ENCODE data around the gene FGD2. TPM values are rescaled to one million over a fixed set of nuclear protein-coding genes. Genes with fewer than 3 reads are reported as not detected.

FGD2 gene
- total RNA-seq, 2 experiments from 2014 or later: 0.25 to 0.48 TPM

DNA sequence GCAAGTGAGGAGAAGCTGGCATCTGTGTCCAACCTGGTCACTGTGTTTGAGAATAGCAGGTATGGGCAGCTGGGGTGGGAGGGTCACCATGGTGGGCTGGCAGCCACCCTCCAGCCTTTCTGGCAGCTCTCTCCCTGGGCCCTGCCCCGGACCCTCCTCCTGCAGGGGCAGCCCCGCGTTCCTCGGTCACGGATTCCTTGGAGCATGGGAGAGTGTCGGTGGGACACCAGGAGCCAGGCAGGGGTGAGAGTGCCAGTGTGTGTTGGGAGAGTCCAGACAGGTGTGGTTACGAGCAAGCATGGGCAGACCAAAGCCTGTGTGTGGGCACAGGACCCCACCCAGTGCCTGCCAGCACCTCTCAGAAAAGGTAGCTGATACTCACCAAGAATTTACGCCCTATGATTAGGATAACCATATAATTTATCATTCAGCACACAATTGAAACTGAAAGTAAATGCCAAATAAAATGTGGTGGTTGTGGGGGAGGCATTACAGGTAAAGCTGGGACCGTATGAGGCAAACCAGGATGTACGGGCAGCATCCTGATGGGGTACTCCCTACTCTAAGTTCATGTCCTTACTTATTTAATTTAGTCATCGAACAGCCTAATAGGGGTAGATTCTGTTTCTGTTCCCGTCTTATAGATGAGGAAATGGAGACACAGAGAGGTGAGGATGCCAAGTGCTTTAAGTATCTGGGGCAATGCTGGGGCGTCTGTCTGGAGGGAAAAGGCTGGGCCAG, 542 bp downstream of the FGD2 start:
- peak overlapping the region; percentile 54 for H3K27ac Mint-ChIP-seq
- H3K4me1 Mint-ChIP-seq (ENCODE audit: low read depth): peaks cover 10% of the 10 kb centered on the region
- H3K4me3 Mint-ChIP-seq: no peak overlapping the region
- H3K27me3 Mint-ChIP-seq (ENCODE audit: low read depth): no peaks in the 10 kb centered on the region
- CTCF ChIA-PET: interaction anchor here (1.1 to 3.2 kb wide), 4 partner anchors 13 to 240 kb away, joined by 3 to 35 read pairs (median 6); no protein-coding TSS in a partner anchor
- intact Hi-C loops (cut with micrococcal nuclease): no loop called here
- DNase-seq: no peak
- no peaks in the 10 kb centered on the region for H3K9me3 Mint-ChIP-seq
- H3K36me3 Mint-ChIP-seq (ENCODE audit: low read depth): no peaks in the 10 kb centered on the region

GRCh38 chr6:37006793-37007339, 1.4 kb downstream of the FGD2 start:
- Mint-ChIP-seq H3K27me3 (ENCODE audit: low read depth) (no peaks in the 10 kb centered on the region), H3K9me3 (no peaks in the 10 kb centered on the region), H3K36me3 (ENCODE audit: low read depth) (no peaks in the 10 kb centered on the region), H3K4me1 (ENCODE audit: low read depth) (peaks cover 10% of the 10 kb centered on the region), H3K4me3 (no peak overlapping the region), H3K27ac (peak overlapping the region; percentile 54)
- intact Hi-C loops (cut with micrococcal nuclease): no loop called here
- CTCF ChIA-PET: interaction anchor here (0.9 to 3.2 kb wide), 6 partner anchors 12 to 241 kb away, joined by 3 to 35 read pairs (median 4); no protein-coding TSS in a partner anchor
- no peak for DNase-seq

DNA sequence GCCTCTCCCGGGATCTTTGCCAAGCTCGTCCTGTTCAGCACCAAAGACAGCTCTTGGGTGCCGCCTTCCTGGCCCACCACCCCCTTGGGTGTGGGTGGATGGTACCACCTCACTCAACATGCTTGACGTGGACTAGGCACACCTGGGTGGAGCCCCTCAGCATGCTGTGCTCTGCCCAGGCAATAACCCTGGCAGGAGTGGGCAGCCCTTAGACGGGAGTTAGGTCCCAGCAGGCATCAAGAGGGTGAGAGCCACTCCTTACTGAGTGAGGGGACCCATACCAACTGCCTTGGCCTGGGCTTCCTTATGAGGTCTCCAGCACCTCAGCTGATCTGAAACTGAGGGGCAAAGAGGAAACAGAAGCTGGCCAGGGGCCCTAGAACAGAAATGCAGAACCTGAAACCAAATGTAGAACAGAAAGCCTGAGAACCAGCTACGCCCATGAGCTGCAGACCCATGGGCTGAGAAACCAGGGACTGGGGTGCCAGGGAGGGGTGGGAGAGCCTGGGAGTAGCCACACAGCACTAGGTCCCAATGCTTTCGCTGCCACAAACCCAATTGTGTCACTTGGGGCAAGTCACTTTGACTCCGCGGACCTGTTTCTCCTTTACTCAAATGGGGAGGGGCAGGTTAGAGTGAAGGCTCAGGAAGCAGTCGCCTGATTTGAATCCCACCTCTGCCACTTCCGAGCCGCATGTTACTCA, 2.0 kb downstream of the FGD2 start:
- Mint-ChIP-seq H3K36me3 (ENCODE audit: low read depth) (no peaks in the 10 kb centered on the region), H3K27ac (no peak overlapping the region), H3K9me3 (no peaks in the 10 kb centered on the region), H3K4me1 (ENCODE audit: low read depth) (peaks cover 10% of the 10 kb centered on the region), H3K27me3 (ENCODE audit: low read depth) (no peaks in the 10 kb centered on the region), H3K4me3 (no peak overlapping the region)
- intact Hi-C loops (cut with micrococcal nuclease): no loop called here
- no peak for DNase-seq
- CTCF ChIA-PET: interaction anchor here (0.9 to 3.2 kb wide), 5 partner anchors 11 to 241 kb away, joined by 3 to 35 read pairs (median 6); no protein-coding TSS in a partner anchor

- intact Hi-C loops (cut with micrococcal nuclease): no loop called here
- Mint-ChIP-seq H3K36me3 (ENCODE audit: low read depth) (no peaks in the 10 kb centered on the region), H3K9me3 (no peaks in the 10 kb centered on the region), H3K4me3 (no peak overlapping the region), H3K27me3 (ENCODE audit: low read depth) (no peaks in the 10 kb centered on the region), H3K4me1 (ENCODE audit: low read depth) (peaks cover 10% of the 10 kb centered on the region), H3K27ac (no peak overlapping the region)
- CTCF ChIA-PET: no interaction called here
- DNase-seq: no peak
Observed at GRCh38 chr6:37008484-37009465, 3.3 kb downstream of the FGD2 start.

DNA sequence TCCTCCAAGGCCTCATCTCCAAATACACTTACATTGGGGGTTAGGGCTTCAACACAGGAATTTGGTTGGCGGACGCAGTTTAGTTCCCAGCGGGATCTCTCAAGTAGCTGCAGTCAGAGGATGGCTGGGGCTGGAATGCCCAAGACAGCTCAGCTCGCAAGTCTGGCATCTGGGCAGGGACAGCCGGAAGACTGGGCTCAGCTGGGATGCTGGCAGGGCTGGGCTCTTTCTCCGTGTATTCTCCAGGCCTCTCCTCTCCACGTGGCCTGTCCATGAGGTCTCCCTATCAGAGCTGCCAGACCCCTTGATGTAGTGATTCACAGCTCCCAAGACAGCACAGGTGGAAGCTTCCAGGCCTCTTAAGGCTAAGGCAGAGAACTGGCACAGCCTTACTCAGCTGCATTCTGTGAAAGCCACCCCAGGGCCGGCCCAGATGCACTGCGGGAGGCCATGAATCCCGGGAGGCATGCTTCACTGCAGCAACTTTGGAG, 5.0 kb downstream of the FGD2 start:
- H3K9me3 Mint-ChIP-seq: no peaks in the 10 kb centered on the region
- H3K27me3 Mint-ChIP-seq (ENCODE audit: low read depth): no peaks in the 10 kb centered on the region
- no peak overlapping the region for H3K27ac Mint-ChIP-seq
- peaks cover 10% of the 10 kb centered on the region for H3K4me1 Mint-ChIP-seq (ENCODE audit: low read depth)
- no peak overlapping the region for H3K4me3 Mint-ChIP-seq
- H3K36me3 Mint-ChIP-seq (ENCODE audit: low read depth): no peaks in the 10 kb centered on the region
- intact Hi-C loops (cut with micrococcal nuclease): loop anchor here (10.0 kb wide), 1 partner anchor 396 kb away; no protein-coding TSS in a partner anchor
- no peak for DNase-seq
- CTCF ChIA-PET: interaction anchor here (0.6 to 0.9 kb wide), 2 partner anchors 171 to 200 kb away, joined by 3 to 5 read pairs; no protein-coding TSS in a partner anchor

DNA sequence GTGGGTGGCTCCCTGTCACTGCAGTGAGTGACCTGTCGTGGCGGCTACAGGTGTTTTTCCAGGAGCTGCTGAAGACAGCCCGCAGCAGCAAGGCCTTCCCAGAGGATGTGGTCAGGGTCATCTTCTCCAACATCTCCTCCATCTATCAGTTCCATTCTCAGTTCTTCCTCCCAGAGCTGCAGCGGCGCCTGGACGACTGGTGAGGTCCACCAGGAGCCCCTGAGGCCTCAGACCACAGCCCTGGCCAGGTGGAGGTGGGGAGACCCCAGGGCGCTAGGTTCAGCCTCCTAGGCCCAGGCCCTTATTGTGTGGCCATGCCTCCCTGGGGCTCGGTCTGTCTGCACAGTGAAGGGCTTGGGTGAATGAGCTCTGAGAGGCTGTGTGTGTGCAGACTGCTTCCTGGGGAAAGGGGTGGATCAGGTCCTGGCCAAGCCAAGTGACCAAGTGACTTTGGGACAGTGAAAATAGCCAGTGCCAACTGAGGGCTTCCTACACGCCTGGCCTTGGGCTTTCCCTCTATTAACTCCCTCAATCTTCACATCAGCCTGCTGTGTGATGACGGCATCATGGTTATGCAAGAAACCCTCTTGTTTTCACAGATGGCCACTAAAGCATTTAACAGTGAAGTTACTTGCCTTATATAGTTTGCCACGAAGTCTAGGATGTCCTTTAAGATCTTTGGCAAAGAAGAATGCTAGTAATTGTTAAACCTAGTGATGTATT, 6.4 kb downstream of the FGD2 start:
- Mint-ChIP-seq H3K4me1 (ENCODE audit: low read depth) (peaks cover 1% of the 10 kb centered on the region), H3K4me3 (no peak overlapping the region), H3K9me3 (no peaks in the 10 kb centered on the region), H3K36me3 (ENCODE audit: low read depth) (no peaks in the 10 kb centered on the region), H3K27ac (no peak overlapping the region), H3K27me3 (ENCODE audit: low read depth) (no peaks in the 10 kb centered on the region)
- no peak for DNase-seq
- CTCF ChIA-PET: interaction anchor here (0.6 to 1.1 kb wide), 4 partner anchors 18 to 614 kb away, joined by 3 to 4 read pairs (median 3); no protein-coding TSS in a partner anchor
- intact Hi-C loops (cut with micrococcal nuclease): loop anchor here (10.0 kb wide), 1 partner anchor 397 kb away; no protein-coding TSS in a partner anchor

DNA sequence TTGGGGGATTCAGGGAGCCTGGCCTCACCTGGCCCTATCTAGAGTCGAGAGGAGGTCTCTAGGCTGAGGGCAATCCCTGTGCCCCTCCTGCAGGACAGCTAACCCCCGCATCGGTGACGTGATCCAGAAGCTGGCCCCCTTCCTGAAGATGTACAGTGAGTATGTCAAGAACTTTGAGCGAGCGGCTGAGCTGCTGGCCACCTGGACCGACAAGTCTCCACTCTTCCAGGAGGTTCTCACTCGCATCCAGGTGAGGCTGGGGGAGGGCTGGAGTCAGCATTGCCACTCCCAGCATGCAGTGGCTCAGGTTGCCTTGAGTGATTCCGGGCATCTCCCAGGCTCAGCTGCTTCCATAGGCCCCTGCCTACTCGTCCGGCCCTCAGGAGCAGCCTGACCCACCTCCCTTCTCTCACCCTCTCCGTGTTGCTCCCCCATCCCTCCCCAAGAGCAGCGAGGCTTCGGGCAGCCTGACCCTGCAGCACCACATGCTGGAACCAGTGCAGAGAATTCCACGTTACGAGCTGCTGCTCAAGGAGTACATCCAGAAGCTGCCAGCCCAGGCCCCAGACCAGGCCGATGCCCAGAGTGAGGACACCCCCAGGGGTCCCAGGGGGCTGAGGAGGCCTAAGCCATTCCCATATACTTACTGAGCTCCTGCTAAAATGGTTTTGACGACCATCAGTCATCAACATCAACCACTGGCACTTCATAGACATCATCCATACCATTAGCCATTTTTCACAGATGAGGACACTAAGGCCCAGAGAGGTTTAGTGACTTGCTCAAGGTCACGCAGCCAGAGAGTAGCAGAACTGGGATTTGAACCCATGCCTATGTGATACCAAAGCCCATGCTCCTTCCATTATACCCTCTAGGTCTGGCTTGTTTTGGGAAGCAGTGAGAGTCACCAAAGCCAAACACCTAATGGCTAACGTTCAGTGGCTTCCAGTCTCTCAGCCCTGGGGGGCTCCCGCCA, 8.3 kb downstream of the FGD2 start:
- H3K27ac Mint-ChIP-seq: no peak overlapping the region
- H3K4me1 Mint-ChIP-seq (ENCODE audit: low read depth): peaks cover 11% of the 10 kb centered on the region
- no peaks in the 10 kb centered on the region for H3K27me3 Mint-ChIP-seq (ENCODE audit: low read depth)
- CTCF ChIA-PET: interaction anchor here (1.0 to 23.0 kb wide), 2 partner anchors 195 to 247 kb away, joined by 3 to 704 read pairs; no protein-coding TSS in a partner anchor
- DNase-seq: no peak
- intact Hi-C loops (cut with micrococcal nuclease): loop anchor here (10.0 kb wide), 1 partner anchor 399 kb away; no protein-coding TSS in a partner anchor
- no peak overlapping the region for H3K4me3 Mint-ChIP-seq
- H3K36me3 Mint-ChIP-seq (ENCODE audit: low read depth): no peaks in the 10 kb centered on the region
- no peaks in the 10 kb centered on the region for H3K9me3 Mint-ChIP-seq

DNA sequence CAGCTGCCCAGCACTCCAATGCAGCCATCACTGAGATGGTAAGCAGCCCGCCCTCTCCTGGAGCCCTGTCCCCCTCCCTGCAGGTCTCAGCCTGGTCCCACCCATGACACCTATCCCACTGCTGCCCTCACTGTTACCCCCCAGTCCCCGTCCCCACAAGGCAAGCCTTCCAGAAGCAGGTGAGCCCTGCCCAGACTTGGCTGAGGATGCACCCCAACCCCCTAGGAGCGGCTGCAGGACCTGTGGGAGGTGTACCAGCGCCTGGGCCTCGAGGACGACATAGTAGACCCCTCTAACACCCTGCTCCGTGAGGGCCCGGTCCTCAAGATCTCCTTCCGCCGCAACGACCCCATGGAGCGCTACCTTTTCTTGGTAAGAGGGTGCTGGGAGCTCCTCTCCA, 9.2 kb downstream of the FGD2 start:
- Mint-ChIP-seq H3K36me3 (ENCODE audit: low read depth) (no peaks in the 10 kb centered on the region), H3K27me3 (ENCODE audit: low read depth) (no peaks in the 10 kb centered on the region), H3K9me3 (no peaks in the 10 kb centered on the region), H3K27ac (no peak overlapping the region), H3K4me1 (ENCODE audit: low read depth) (peaks cover 16% of the 10 kb centered on the region), H3K4me3 (no peak overlapping the region)
- intact Hi-C loops (cut with micrococcal nuclease): loop anchor here (5.0 to 10.0 kb wide), 4 partner anchors 232 to 553 kb away; partner anchors contain the start of gene CCDC167
- DNase-seq: no peak
- CTCF ChIA-PET: interaction anchor here (23.0 kb wide), 1 partner anchor 194 kb away, joined by 704 read pairs; no protein-coding TSS in a partner anchor

- H3K36me3 Mint-ChIP-seq (ENCODE audit: low read depth): no peaks in the 10 kb centered on the region
- H3K27me3 Mint-ChIP-seq (ENCODE audit: low read depth): no peaks in the 10 kb centered on the region
- CTCF ChIA-PET: interaction anchor here (0.6 to 23.0 kb wide), 5 partner anchors 27 to 233 kb away, joined by 3 to 704 read pairs (median 5); no protein-coding TSS in a partner anchor
- DNase-seq: no peak
- intact Hi-C loops (cut with micrococcal nuclease): loop anchor here (5.0 to 10.0 kb wide), 4 partner anchors 233 to 552 kb away; partner anchors contain the start of gene CCDC167
- H3K4me3 Mint-ChIP-seq: no peak overlapping the region
- peaks cover 16% of the 10 kb centered on the region for H3K4me1 Mint-ChIP-seq (ENCODE audit: low read depth)
- H3K27ac Mint-ChIP-seq: no peak overlapping the region
- no peaks in the 10 kb centered on the region for H3K9me3 Mint-ChIP-seq
Observed at GRCh38 chr6:37015532-37015931, 10.1 kb downstream of the FGD2 start.

DNA sequence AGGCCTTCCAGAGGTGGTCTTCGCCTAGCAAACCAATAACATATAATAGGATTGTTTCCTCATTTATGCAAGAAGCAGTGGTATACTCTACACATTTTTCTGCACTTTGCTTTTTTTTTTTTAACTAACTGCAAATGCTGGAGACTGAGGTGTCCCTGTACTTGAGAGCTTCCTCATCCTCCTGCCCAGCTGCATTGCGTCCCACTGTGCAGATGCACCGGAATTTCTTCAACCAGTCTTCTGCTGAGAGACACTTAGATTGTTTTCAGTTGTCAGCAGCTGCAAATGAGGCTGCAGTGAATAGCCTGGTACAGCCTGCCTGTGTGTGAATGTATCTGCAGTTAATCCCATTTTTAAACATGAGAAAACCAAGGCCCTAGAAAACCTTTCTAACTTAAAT, 11.5 kb downstream of the FGD2 start:
- H3K27ac Mint-ChIP-seq: no peak overlapping the region
- no peaks in the 10 kb centered on the region for H3K27me3 Mint-ChIP-seq (ENCODE audit: low read depth)
- CTCF ChIA-PET: interaction anchor here (0.8 to 23.0 kb wide), 10 partner anchors 13 to 250 kb away, joined by 3 to 704 read pairs (median 58); partner anchors contain the start of genes C6orf89 and PIM1
- DNase-seq: no peak
- H3K4me1 Mint-ChIP-seq (ENCODE audit: low read depth): peaks cover 24% of the 10 kb centered on the region
- intact Hi-C loops (cut with micrococcal nuclease): loop anchor here (5.0 to 10.0 kb wide), 4 partner anchors 235 to 550 kb away; partner anchors contain the start of gene CCDC167
- H3K9me3 Mint-ChIP-seq: no peaks in the 10 kb centered on the region
- H3K4me3 Mint-ChIP-seq: no peak overlapping the region
- no peaks in the 10 kb centered on the region for H3K36me3 Mint-ChIP-seq (ENCODE audit: low read depth)
